Hepatocyte (in vitro differentiated cells): Measurements from ENCODE around the gene TBC1D22B. TPM values are rescaled to one million over a fixed set of nuclear protein-coding genes. Genes with fewer than 3 reads are reported as not detected.

ENCODE experiments used
- DNase-seq: peaks from one replicate; pipeline ENCODE4 v3.0.0-alpha.2; 2016; ENCODE audit warnings: low spot score
- H2AFZ ChIP-seq: fragments of 200-600 bp; sonication (generic); 2 replicates; pipeline ENCODE4 v1.6.0; 2016; ENCODE audit warnings: antibody characterized with exemption, mild to moderate bottlenecking
- H3K27ac ChIP-seq: fragments of 200-600 bp; sonication (generic); 2 replicates; pipeline ENCODE4 v1.5.1; 2016; ENCODE audit warnings: mild to moderate bottlenecking
- H3K27me3 ChIP-seq: fragments of 200-600 bp; sonication (generic); 2 replicates; pipeline ENCODE4 v1.6.1; 2016
- H3K36me3 ChIP-seq: fragments of 200-600 bp; sonication (generic); replicated peaks from 2 replicates; pipeline ENCODE4 v1.5.1; 2016; ENCODE audit warnings: low read depth; ENCODE audit not compliant: insufficient read depth
- H3K4me1 ChIP-seq: fragments of 200-600 bp; sonication (generic); 2 replicates; pipeline ENCODE4 v1.5.1; 2016; ENCODE audit warnings: mild to moderate bottlenecking, moderate library complexity; ENCODE audit not compliant: insufficient read depth
- H3K4me2 ChIP-seq: fragments of 200-600 bp; sonication (generic); 2 replicates; pipeline ENCODE4 v1.6.0; 2016
- H3K4me3 ChIP-seq: fragments of 200-600 bp; sonication (generic); 2 replicates; pipeline ENCODE4 v1.5.1; 2016; ENCODE audit warnings: mild to moderate bottlenecking
- H3K79me2 ChIP-seq: fragments of 200-600 bp; sonication (generic); 2 replicates; pipeline ENCODE4 v1.6.0; 2017; ENCODE audit warnings: mild to moderate bottlenecking
- H3K9me2 ChIP-seq: fragments of 200-600 bp; sonication (generic); replicated peaks from 2 replicates; pipeline ENCODE4 v1.6.0; 2017; ENCODE audit warnings: mild to moderate bottlenecking; ENCODE audit not compliant: insufficient read depth
- H3K9me3 ChIP-seq: fragments of 200-600 bp; sonication (generic); 2 replicates; pipeline ENCODE4 v1.5.1; 2016; ENCODE audit warnings: low read depth, mild to moderate bottlenecking
- H4K20me1 ChIP-seq: fragments of 200-600 bp; sonication (generic); 2 replicates; pipeline ENCODE4 v1.6.0; 2016; ENCODE audit warnings: mild to moderate bottlenecking; ENCODE audit not compliant: insufficient read depth, poor library complexity, severe bottlenecking
- EZH2 ChIP-seq: fragments of 200-600 bp; sonication (generic); IDR thresholded peaks from 2 replicates; pipeline ENCODE4 v1.6.1; 2016; ENCODE audit warnings: antibody characterized with exemption, mild to moderate bottlenecking, borderline replicate concordance
- EZH2phosphoT487 ChIP-seq: fragments of 200-600 bp; sonication (generic); IDR thresholded peaks from one replicate; pipeline ENCODE4 v1.6.1; 2018; ENCODE audit warnings: antibody characterized with exemption, mild to moderate bottlenecking, low read depth, moderate library complexity; ENCODE audit not compliant: unreplicated experiment, severe bottlenecking
- WGBS: methylation state at CpG from one replicate; pipeline ENCODE4 v1.1.6; 2016; ENCODE audit warnings: low lambda C conversion rate; ENCODE audit errors: missing lambda C conversion rate; 5-methylcytosine and 5-hydroxymethylcytosine counted together
- polyA plus RNA-seq: library from polyadenylated mRNA; unstranded; fragments of >200 nt; fragmentation: Nextera tagmentation; extraction: Ambion mirVana; gene quantifications from 2 replicates; pipeline ENCODE4 v1.2.1, GENCODE V29; 2016
- total RNA-seq: library from RNA; depleted of rRNA; stranded (reverse); fragments of >200 nt; gene quantifications from 2 replicates; pipeline ENCODE4 v1.2.3, GENCODE V29; 2014
- TF ChIP-seq, protein P1 (sequence below): fragments of 200-600 bp; sonication (generic); IDR thresholded peaks from 2 replicates; pipeline ENCODE4 v1.5.1; 2016; ENCODE audit warnings: antibody characterized with exemption, mild to moderate bottlenecking; ENCODE audit not compliant: poor library complexity

TBC1D22B gene
- total and polyA plus RNA-seq, 2 experiments from 2014 or later: 5.2 to 8.2 TPM

GRCh38 chr6:37275350-37275749 is 17.8 kb downstream of the TBC1D22B start:
- Histone ChIP-seq H3K4me2 (no peak overlapping the region), H3K27ac (no peak overlapping the region), H4K20me1 (no peaks in the 10 kb centered on the region), H3K9me3 (no peaks in the 10 kb centered on the region), H3K36me3 (no peaks in the 10 kb centered on the region), H3K79me2 (peaks cover 45% of the 10 kb centered on the region), H3K4me3 (no peak overlapping the region), H3K4me1 (no peaks in the 10 kb centered on the region), H3K9me2 (no peaks in the 10 kb centered on the region), H3K27me3 (no peaks in the 10 kb centered on the region), H2AFZ (no peak overlapping the region)
- no peak for DNase-seq
- TF ChIP-seq EZH2: no peak
- TF ChIP-seq, protein P1, sequence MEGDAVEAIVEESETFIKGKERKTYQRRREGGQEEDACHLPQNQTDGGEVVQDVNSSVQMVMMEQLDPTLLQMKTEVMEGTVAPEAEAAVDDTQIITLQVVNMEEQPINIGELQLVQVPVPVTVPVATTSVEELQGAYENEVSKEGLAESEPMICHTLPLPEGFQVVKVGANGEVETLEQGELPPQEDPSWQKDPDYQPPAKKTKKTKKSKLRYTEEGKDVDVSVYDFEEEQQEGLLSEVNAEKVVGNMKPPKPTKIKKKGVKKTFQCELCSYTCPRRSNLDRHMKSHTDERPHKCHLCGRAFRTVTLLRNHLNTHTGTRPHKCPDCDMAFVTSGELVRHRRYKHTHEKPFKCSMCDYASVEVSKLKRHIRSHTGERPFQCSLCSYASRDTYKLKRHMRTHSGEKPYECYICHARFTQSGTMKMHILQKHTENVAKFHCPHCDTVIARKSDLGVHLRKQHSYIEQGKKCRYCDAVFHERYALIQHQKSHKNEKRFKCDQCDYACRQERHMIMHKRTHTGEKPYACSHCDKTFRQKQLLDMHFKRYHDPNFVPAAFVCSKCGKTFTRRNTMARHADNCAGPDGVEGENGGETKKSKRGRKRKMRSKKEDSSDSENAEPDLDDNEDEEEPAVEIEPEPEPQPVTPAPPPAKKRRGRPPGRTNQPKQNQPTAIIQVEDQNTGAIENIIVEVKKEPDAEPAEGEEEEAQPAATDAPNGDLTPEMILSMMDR: no peak
- TF ChIP-seq EZH2phosphoT487: no peak
- 100% methylated on average over 1 of the region's 1 CpG for WGBS

DNA sequence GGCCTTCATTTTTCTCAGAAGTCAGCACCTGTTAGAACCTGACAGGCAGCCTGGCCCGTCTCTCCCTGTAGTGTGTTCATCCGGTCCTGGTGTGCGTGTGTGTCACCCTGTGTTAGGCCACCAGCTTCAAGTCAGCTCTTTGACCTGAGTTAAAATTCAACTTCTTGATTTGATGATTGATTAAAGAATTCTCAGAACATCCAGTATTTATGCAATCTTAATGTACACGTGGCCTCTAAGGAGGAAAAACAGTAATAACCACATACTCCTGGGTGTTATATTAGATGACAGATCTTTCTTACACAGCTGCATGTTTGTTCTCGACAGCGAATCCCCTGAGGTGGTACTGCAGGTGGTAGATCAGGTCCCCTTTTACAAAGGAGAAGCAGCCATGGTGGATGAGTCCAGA is 19.4 kb downstream of the TBC1D22B start:
- no peaks in the 10 kb centered on the region for H3K4me1 ChIP-seq
- 90% methylated on average over 6 of the region's 6 CpGs for WGBS
- TF ChIP-seq EZH2 (no peak), EZH2phosphoT487 (no peak)
- TF ChIP-seq, protein P1: no peak
- H4K20me1 ChIP-seq: no peaks in the 10 kb centered on the region
- H3K36me3 ChIP-seq: no peaks in the 10 kb centered on the region
- H2AFZ ChIP-seq: no peak overlapping the region
- no peak overlapping the region for H3K4me2 ChIP-seq
- no peak overlapping the region for H3K27ac ChIP-seq
- peaks cover 42% of the 10 kb centered on the region for H3K79me2 ChIP-seq
- H3K9me2 ChIP-seq: no peaks in the 10 kb centered on the region
- DNase-seq: no peak
- H3K27me3 ChIP-seq: no peaks in the 10 kb centered on the region
- H3K9me3 ChIP-seq: no peaks in the 10 kb centered on the region
- no peak overlapping the region for H3K4me3 ChIP-seq

DNA sequence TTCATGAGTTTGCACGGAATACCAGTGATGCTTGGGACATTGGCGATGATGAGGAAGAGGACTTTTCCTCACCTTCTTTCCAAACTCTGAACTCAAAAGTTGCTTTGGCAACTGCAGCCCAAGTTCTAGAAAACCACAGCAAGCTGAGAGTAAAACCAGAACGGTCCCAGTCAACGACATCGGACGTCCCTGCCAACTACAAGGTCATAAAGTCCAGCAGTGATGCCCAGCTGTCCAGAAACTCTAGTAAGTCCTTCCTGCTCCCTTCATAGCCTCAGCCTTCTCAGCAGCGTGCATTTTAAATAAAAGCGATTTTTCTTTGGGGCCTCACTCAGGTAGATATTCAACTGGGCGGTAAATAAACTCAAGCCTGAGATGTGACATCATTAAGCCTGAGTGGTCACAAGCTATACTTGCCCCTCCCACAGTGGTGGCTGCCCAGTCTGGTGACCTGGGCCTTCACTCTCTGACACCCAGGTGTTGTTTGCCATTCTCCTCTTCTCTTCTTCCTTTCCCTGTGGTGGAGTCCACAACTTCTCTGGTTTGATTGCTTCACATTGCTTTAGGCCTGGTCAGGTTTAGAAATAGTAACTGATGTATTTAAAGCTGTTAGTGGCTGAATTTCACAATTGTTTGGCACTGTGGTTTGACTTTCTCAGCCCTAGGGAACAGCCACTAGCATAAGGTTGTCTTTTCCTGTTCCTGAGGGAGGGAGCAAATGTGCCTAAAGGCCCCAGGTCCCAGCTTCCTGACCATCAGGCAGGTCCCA is 22.0 kb downstream of the TBC1D22B start:
- peaks cover 38% of the 10 kb centered on the region for H3K79me2 ChIP-seq
- H3K27me3 ChIP-seq: no peaks in the 10 kb centered on the region
- H2AFZ ChIP-seq: no peak overlapping the region
- no peak overlapping the region for H3K27ac ChIP-seq
- H3K9me3 ChIP-seq: no peaks in the 10 kb centered on the region
- no peaks in the 10 kb centered on the region for H3K9me2 ChIP-seq
- no peaks in the 10 kb centered on the region for H3K36me3 ChIP-seq
- no peaks in the 10 kb centered on the region for H4K20me1 ChIP-seq
- no peak overlapping the region for H3K4me2 ChIP-seq
- DNase-seq: no peak
- WGBS: 96% methylated on average over 9 of the region's 9 CpGs
- TF ChIP-seq EZH2: no peak
- TF ChIP-seq EZH2phosphoT487: no peak
- TF ChIP-seq, protein P1: no peak
- no peaks in the 10 kb centered on the region for H3K4me1 ChIP-seq
- no peak overlapping the region for H3K4me3 ChIP-seq
